HL-60 (cell line): ENCODE measurements around the gene SOX6.

Source experiments
- DNase-seq, 2 experiments: peaks; one replicate each; pipeline ENCODE4 v3.0.0-alpha.2; 2010 to 2020; ENCODE audit warnings: low read depth in 1 of 2, low spot score in 1 of 2
- H3K27ac ChIP-seq: fragments of 250-450 bp; sonication (Bioruptor Pico); replicated peaks from 2 replicates; pipeline ENCODE4 v1.5.1; 2020; ENCODE audit warnings: mild to moderate bottlenecking, moderate library complexity
- H3K27me3 ChIP-seq: fragments of 250-450 bp; sonication (Bioruptor Pico); 2 replicates; pipeline ENCODE4 v1.5.1; 2021; ENCODE audit warnings: mild to moderate bottlenecking, moderate library complexity; ENCODE audit not compliant: insufficient read depth, poor library complexity, severe bottlenecking
- H3K4me3 ChIP-seq: replicated peaks from 2 replicates; pipeline ENCODE4 v1.5.1; 2011; ENCODE audit warnings: mild to moderate bottlenecking, control low read depth, low read length; ENCODE audit not compliant: insufficient read depth
- CTCF ChIP-seq: IDR thresholded peaks from one replicate; pipeline ENCODE4 v1.5.1; 2011; ENCODE audit warnings: low read length, control low read depth, inconsistent platforms; ENCODE audit not compliant: insufficient read depth
- GABPA ChIP-seq: IDR thresholded peaks from 2 replicates; pipeline ENCODE4 v1.6.1; 2012; ENCODE audit warnings: low read depth
- POLR2AphosphoS5 ChIP-seq: IDR thresholded peaks from 2 replicates; pipeline ENCODE4 v1.6.1; 2012; ENCODE audit warnings: low read depth
- SPI1 ChIP-seq: IDR thresholded peaks from 2 replicates; pipeline ENCODE4 v1.6.1; 2012; ENCODE audit warnings: low read depth, mild to moderate bottlenecking, borderline replicate concordance
- TF ChIP-seq, protein P1 (sequence below): IDR thresholded peaks from 2 replicates; pipeline ENCODE4 v1.6.1; 2012; ENCODE audit warnings: low read depth; ENCODE audit not compliant: insufficient replicate concordance

SOX6 gene

GRCh38 chr11:16248248-16248647 lies 108.1 kb downstream of the SOX6 start:
- Histone ChIP-seq H3K27me3 (no peaks in the 10 kb centered on the region), H3K4me3 (no peak overlapping the region), H3K27ac (no peak overlapping the region)
- no peak for DNase-seq
- TF ChIP-seq, protein P1, sequence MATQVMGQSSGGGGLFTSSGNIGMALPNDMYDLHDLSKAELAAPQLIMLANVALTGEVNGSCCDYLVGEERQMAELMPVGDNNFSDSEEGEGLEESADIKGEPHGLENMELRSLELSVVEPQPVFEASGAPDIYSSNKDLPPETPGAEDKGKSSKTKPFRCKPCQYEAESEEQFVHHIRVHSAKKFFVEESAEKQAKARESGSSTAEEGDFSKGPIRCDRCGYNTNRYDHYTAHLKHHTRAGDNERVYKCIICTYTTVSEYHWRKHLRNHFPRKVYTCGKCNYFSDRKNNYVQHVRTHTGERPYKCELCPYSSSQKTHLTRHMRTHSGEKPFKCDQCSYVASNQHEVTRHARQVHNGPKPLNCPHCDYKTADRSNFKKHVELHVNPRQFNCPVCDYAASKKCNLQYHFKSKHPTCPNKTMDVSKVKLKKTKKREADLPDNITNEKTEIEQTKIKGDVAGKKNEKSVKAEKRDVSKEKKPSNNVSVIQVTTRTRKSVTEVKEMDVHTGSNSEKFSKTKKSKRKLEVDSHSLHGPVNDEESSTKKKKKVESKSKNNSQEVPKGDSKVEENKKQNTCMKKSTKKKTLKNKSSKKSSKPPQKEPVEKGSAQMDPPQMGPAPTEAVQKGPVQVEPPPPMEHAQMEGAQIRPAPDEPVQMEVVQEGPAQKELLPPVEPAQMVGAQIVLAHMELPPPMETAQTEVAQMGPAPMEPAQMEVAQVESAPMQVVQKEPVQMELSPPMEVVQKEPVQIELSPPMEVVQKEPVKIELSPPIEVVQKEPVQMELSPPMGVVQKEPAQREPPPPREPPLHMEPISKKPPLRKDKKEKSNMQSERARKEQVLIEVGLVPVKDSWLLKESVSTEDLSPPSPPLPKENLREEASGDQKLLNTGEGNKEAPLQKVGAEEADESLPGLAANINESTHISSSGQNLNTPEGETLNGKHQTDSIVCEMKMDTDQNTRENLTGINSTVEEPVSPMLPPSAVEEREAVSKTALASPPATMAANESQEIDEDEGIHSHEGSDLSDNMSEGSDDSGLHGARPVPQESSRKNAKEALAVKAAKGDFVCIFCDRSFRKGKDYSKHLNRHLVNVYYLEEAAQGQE: no peak
- TF ChIP-seq POLR2AphosphoS5 (no peak), CTCF (no peak), GABPA (no peak), SPI1 (no peak)

DNA sequence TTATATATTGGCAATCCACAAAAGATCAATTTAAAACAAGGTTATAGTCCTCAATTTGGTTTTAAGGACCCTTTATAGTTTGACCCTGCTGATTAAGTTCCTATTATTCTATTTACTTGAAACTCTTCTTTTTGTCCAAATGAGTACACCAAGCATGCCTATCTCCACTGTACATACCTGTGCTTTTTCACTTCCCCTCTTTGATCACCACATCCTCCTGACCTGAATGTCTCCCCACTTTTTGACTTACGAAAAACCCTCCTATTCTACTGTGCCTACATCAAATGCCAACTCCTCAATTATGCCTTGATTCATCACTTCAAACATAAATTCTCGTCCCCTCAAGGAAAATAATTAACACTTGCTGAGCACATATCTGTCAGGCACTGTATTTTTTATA lies 113.5 kb downstream of the SOX6 start:
- Histone ChIP-seq H3K27ac (no peak overlapping the region), H3K27me3 (no peaks in the 10 kb centered on the region), H3K4me3 (no peak overlapping the region)
- TF ChIP-seq GABPA: no peak
- TF ChIP-seq CTCF: no peak
- no peak for DNase-seq

DNA sequence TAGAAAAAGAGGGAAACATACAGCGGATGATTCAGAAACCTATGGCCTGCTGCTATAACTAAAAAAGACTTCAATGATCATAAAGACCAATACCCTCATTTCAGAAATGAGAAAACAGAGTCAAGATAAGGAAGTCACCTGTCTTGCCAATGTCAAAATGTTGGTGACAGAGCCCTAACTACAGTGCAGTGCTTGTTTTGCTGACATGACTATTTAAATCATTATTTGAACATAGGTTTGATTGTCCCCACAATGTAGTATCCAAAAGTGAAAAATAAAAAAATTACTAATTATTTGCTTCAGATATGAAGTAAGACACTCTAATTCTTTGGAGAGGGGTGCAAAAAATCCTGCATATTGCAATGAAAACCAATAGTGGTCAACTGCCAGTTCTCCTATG lies 115.7 kb downstream of the SOX6 start:
- TF ChIP-seq CTCF (no peak), POLR2AphosphoS5 (no peak), GABPA (no peak), SPI1 (no peak)
- TF ChIP-seq, protein P1: no peak
- Histone ChIP-seq H3K27me3 (no peaks in the 10 kb centered on the region), H3K27ac (no peak overlapping the region), H3K4me3 (no peak overlapping the region)
- no peak for DNase-seq
